ENCODE data around the gene IFIT2. TPM values are rescaled to one million over a fixed set of nuclear protein-coding genes. Genes with fewer than 3 reads are reported as not detected.

IFIT2 gene
- polyA plus RNA-seq, 1 of the 3 experiments (the other 2 are of a cell fraction), result 0.99 TPM

DNA sequence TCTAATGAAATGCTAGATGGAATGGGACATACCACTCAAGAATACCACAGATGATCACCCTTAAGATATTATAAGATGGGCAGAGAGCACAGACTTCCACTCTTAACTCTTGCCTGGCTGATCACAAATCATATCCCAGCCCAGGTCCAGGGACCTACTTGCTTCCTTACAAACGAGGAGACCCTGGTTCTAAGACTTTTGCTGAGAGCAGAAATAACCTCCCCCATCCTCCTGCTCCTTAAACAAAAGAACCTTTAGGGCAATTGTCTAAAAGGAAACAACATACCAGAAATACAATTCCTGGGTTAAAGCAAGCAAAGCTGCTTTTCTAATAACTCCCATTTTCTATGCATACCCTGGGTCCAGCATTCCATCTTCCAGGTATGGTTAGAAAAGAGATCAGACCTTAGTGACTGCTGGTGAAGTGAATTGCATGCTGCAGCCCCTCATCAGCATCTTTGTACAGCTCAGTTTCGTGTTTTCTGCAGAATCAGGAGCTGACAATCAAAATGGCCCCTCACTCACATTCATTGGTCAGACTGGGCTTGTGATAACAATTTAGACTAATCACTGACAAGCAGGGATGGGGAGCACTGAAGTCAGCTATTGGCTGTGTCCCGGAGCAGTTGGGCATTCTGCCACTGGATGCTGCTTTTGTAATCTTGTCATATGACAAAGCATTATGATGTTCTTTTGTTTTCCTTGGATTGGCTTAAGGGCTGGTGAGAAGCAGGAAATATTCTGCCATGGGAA lies 40.5 kb downstream of the IFIT2 start (continued):
- TF ChIP-seq, protein P1, sequence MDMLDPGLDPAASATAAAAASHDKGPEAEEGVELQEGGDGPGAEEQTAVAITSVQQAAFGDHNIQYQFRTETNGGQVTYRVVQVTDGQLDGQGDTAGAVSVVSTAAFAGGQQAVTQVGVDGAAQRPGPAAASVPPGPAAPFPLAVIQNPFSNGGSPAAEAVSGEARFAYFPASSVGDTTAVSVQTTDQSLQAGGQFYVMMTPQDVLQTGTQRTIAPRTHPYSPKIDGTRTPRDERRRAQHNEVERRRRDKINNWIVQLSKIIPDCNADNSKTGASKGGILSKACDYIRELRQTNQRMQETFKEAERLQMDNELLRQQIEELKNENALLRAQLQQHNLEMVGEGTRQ (IDR thresholded peaks at IDR 0.05; ENCODE audit: borderline replicate concordance, low read depth, low read length), result peak; percentile 28; the same call in 1 of the 2 replicates
- no peak for TF ChIP-seq TEAD4 (IDR thresholded peaks at IDR 0.05; ENCODE audit: borderline replicate concordance, insufficient read depth)
- no peak for TF ChIP-seq TCF12 (IDR thresholded peaks at IDR 0.05)
- no peak for TF ChIP-seq NRF1 (IDR thresholded peaks at IDR 0.05; ENCODE audit: low read depth, low read length)
- TF ChIP-seq FOXM1 (IDR thresholded peaks at IDR 0.05; ENCODE audit: low read depth), result no peak
- TF ChIP-seq, protein P2, sequence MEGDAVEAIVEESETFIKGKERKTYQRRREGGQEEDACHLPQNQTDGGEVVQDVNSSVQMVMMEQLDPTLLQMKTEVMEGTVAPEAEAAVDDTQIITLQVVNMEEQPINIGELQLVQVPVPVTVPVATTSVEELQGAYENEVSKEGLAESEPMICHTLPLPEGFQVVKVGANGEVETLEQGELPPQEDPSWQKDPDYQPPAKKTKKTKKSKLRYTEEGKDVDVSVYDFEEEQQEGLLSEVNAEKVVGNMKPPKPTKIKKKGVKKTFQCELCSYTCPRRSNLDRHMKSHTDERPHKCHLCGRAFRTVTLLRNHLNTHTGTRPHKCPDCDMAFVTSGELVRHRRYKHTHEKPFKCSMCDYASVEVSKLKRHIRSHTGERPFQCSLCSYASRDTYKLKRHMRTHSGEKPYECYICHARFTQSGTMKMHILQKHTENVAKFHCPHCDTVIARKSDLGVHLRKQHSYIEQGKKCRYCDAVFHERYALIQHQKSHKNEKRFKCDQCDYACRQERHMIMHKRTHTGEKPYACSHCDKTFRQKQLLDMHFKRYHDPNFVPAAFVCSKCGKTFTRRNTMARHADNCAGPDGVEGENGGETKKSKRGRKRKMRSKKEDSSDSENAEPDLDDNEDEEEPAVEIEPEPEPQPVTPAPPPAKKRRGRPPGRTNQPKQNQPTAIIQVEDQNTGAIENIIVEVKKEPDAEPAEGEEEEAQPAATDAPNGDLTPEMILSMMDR (IDR thresholded peaks at IDR 0.05), result no peak
- no peak for TF ChIP-seq MEF2A (IDR thresholded peaks at IDR 0.05; ENCODE audit: borderline replicate concordance, low read depth)
- no peak for TF ChIP-seq GABPA (IDR thresholded peaks at IDR 0.05; ENCODE audit: low read depth)

DNA sequence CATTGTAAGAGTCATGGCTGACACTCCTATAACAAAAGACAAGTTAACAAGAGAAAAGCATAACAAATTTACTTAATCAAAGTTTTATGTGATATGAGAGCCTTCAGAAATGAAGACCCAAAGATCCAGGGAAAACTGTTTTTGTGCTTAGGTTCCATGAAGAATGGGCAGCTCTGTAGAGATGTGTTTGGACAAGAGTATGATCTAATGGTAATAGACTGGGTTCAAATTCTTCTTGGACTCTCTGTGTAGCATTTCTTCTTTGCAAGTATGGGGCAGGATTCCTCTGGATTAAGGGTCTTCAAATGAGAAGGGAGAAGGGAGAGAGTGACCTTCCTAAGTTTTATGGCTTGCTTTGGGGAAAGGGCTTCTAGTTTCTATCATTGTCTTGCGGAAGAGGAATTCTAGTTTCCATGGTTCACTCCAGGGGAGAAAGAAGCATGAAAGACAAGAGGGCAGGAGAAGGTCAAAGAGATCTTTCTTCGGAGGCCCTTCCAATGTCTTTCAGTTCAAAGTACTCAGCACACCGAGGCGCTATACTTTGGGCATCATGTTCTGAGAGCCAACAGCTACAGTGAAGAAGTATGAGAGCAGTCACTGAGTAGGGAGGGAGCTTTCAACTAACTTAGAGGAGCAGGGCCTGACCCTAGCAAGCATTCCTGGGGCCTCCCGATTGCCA lies 41.4 kb downstream of the IFIT2 start:
- peaks cover 19% of the 10 kb centered on the region; the same call in 1 of the 2 replicates for H3K79me2 ChIP-seq (ENCODE audit: insufficient read depth)
- no peaks in the 10 kb centered on the region for H3K27me3 ChIP-seq (ENCODE audit: insufficient read depth)
- TF ChIP-seq JUND (IDR thresholded peaks at IDR 0.05) (no peak), FOXM1 (IDR thresholded peaks at IDR 0.05; ENCODE audit: low read depth) (no peak), TAF1 (IDR thresholded peaks at IDR 0.05; ENCODE audit: borderline replicate concordance, low read depth, low read length) (no peak), YY1 (IDR thresholded peaks at IDR 0.05; ENCODE audit: low read depth) (no peak), GATA2 (CRISPR knock-in tag; IDR thresholded peaks at IDR 0.05) (no peak), RAD21 (IDR thresholded peaks at IDR 0.05; ENCODE audit: low read length) (no peak), CHD2 (IDR thresholded peaks at IDR 0.05; ENCODE audit: low read length, partially characterized antibody) (no peak), TEAD4 (IDR thresholded peaks at IDR 0.05; ENCODE audit: borderline replicate concordance, insufficient read depth) (no peak), SMC3 (IDR thresholded peaks at IDR 0.05; ENCODE audit: low read depth, low read length) (no peak), FOXJ3 (CRISPR knock-in tag; IDR thresholded peaks at IDR 0.05) (no peak), RCOR1 (IDR thresholded peaks at IDR 0.05; ENCODE audit: low read length) (no peak), NRF1 (IDR thresholded peaks at IDR 0.05; ENCODE audit: low read depth, low read length) (no peak)
- TF ChIP-seq, protein P3, sequence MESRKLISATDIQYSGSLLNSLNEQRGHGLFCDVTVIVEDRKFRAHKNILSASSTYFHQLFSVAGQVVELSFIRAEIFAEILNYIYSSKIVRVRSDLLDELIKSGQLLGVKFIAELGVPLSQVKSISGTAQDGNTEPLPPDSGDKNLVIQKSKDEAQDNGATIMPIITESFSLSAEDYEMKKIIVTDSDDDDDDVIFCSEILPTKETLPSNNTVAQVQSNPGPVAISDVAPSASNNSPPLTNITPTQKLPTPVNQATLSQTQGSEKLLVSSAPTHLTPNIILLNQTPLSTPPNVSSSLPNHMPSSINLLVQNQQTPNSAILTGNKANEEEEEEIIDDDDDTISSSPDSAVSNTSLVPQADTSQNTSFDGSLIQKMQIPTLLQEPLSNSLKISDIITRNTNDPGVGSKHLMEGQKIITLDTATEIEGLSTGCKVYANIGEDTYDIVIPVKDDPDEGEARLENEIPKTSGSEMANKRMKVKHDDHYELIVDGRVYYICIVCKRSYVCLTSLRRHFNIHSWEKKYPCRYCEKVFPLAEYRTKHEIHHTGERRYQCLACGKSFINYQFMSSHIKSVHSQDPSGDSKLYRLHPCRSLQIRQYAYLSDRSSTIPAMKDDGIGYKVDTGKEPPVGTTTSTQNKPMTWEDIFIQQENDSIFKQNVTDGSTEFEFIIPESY (IDR thresholded peaks at IDR 0.05; ENCODE audit: borderline replicate concordance, low read depth), result no peak
- TF ChIP-seq, protein P4, sequence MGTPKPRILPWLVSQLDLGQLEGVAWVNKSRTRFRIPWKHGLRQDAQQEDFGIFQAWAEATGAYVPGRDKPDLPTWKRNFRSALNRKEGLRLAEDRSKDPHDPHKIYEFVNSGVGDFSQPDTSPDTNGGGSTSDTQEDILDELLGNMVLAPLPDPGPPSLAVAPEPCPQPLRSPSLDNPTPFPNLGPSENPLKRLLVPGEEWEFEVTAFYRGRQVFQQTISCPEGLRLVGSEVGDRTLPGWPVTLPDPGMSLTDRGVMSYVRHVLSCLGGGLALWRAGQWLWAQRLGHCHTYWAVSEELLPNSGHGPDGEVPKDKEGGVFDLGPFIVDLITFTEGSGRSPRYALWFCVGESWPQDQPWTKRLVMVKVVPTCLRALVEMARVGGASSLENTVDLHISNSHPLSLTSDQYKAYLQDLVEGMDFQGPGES (IDR thresholded peaks at IDR 0.05; ENCODE audit: low read depth, low read length), result no peak
- TF ChIP-seq, protein P5, sequence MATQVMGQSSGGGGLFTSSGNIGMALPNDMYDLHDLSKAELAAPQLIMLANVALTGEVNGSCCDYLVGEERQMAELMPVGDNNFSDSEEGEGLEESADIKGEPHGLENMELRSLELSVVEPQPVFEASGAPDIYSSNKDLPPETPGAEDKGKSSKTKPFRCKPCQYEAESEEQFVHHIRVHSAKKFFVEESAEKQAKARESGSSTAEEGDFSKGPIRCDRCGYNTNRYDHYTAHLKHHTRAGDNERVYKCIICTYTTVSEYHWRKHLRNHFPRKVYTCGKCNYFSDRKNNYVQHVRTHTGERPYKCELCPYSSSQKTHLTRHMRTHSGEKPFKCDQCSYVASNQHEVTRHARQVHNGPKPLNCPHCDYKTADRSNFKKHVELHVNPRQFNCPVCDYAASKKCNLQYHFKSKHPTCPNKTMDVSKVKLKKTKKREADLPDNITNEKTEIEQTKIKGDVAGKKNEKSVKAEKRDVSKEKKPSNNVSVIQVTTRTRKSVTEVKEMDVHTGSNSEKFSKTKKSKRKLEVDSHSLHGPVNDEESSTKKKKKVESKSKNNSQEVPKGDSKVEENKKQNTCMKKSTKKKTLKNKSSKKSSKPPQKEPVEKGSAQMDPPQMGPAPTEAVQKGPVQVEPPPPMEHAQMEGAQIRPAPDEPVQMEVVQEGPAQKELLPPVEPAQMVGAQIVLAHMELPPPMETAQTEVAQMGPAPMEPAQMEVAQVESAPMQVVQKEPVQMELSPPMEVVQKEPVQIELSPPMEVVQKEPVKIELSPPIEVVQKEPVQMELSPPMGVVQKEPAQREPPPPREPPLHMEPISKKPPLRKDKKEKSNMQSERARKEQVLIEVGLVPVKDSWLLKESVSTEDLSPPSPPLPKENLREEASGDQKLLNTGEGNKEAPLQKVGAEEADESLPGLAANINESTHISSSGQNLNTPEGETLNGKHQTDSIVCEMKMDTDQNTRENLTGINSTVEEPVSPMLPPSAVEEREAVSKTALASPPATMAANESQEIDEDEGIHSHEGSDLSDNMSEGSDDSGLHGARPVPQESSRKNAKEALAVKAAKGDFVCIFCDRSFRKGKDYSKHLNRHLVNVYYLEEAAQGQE (IDR thresholded peaks at IDR 0.05; ENCODE audit: low read depth, low read length), result no peak
- no peaks in the 10 kb centered on the region for H4K20me1 ChIP-seq (ENCODE audit: insufficient read depth)
- CTCF ChIA-PET, result interaction anchor here (1.7 kb wide), 1 partner anchor 26 kb away, joined by 6 read pairs; no protein-coding TSS in a partner anchor
- POLR2A ChIA-PET, result no interaction called here
- peak overlapping the region; percentile 78 to 93 for H3K27ac ChIP-seq (ENCODE audit: low read depth in 2 of 2, low read length in 1 of 2)
- H3K9ac ChIP-seq, result peak overlapping the region; percentile 57; the same call in 1 of the 2 replicates
- DNase-seq, result no peak
- H3F3A ChIP-seq (replicated peaks; ENCODE audit: insufficient read depth), result peaks cover 6% of the 10 kb centered on the region
- H3K36me3 ChIP-seq (replicated peaks in 1 of 2; ENCODE audit: control insufficient read depth in 1 of 2, insufficient read depth in 2 of 2, low read length in 1 of 2), result peaks cover 9 to 12% of the 10 kb centered on the region in 2 experiments
- H3K9me2 ChIP-seq, result no peaks in the 10 kb centered on the region
- peak overlapping the region; percentile 55 to 61 for H3K4me3 ChIP-seq (ENCODE audit: low read depth in 2 of 2, low read length in 1 of 2)
- peaks cover 7 to 16% of the 10 kb centered on the region in 2 experiments; a peak in 3 of 4 replicates for H3K4me1 ChIP-seq (ENCODE audit: control insufficient read depth in 1 of 2, insufficient read depth in 2 of 2, low read depth in 1 of 2, low read length in 1 of 2)
- peak overlapping the region; percentile 73 for H3K4me2 ChIP-seq
- H3K9me3 ChIP-seq, result no peaks in the 10 kb centered on the region
- peak overlapping the region; percentile 85 for H2AFZ ChIP-seq (ENCODE audit: low read depth)
- WGBS (ENCODE audit: low lambda C conversion rate), result 95% methylated on average over 4 of the region's 5 CpGs
